Dedifferentiated amniotic fluid mesenchymal stem cell (primary cell): Measurements from ENCODE around the gene RNASEH1.
A peak's percentile ranks its signal among the peaks of the same experiment; 100 is the strongest.
"Not testable (repeated sequence)": the region's sequence is repeated elsewhere in the genome, so short reads cannot be mapped to it uniquely, and the experiment has no call there.

Source experiments
- DNase-seq: peaks from one replicate; pipeline ENCODE4 v3.0.0-alpha.2; 2016; ENCODE audit errors: extremely low spot score

RNASEH1 gene

GRCh38 chr2:3519255-3520205 lies 38.6 kb downstream of the RNASEH1 start, which contains the start of gene ADI1:
ADI1 (minus strand) TSS chr2:3519531; CDS start chr2:3519487, 44 bp downstream.
- peak; percentile 46 for DNase-seq

- peak; percentile 93 for DNase-seq
Observed at GRCh38 chr2:3518496-3519254, 39.5 kb downstream of the RNASEH1 start.

GRCh38 chr2:3517948-3518495 lies 40.1 kb downstream of the RNASEH1 start:
- no peak for DNase-seq

GRCh38 chr2:3516831-3517230 lies 41.3 kb downstream of the RNASEH1 start:
- DNase-seq = no peak

GRCh38 chr2:3515438-3515837 lies 42.7 kb downstream of the RNASEH1 start:
- not testable (repeated sequence) for DNase-seq

- DNase-seq = no peak
Observed at GRCh38 chr2:3513026-3513810, 44.9 kb downstream of the RNASEH1 start.

- DNase-seq = no peak
Observed at GRCh38 chr2:3512086-3512485, 46.0 kb downstream of the RNASEH1 start.

GRCh38 chr2:3505771-3506170 lies 52.4 kb downstream of the RNASEH1 start:
- no peak for DNase-seq

- DNase-seq = no peak
Observed at GRCh38 chr2:3504741-3505140, 53.4 kb downstream of the RNASEH1 start.

- DNase-seq = no peak
Observed at GRCh38 chr2:3503483-3503882, 54.6 kb downstream of the RNASEH1 start.

GRCh38 chr2:3503046-3503445 lies 55.1 kb downstream of the RNASEH1 start:
- DNase-seq = no peak

- no peak for DNase-seq
Observed at GRCh38 chr2:3500326-3500899, 57.7 kb downstream of the RNASEH1 start.

GRCh38 chr2:3498783-3499394 lies 59.2 kb downstream of the RNASEH1 start:
- no peak for DNase-seq

- not testable (repeated sequence) for DNase-seq
Observed at GRCh38 chr2:3496708-3497080, 61.4 kb downstream of the RNASEH1 start.
